Fibroblast of skin of right biceps (primary cell): ENCODE data around the gene VAV2.
A peak's percentile ranks its signal among the peaks of the same experiment; 100 is the strongest.

ENCODE experiments used
- DNase-seq: peaks from one replicate; pipeline ENCODE4 v3.0.0-alpha.2; 2013

Gene VAV2

DNA sequence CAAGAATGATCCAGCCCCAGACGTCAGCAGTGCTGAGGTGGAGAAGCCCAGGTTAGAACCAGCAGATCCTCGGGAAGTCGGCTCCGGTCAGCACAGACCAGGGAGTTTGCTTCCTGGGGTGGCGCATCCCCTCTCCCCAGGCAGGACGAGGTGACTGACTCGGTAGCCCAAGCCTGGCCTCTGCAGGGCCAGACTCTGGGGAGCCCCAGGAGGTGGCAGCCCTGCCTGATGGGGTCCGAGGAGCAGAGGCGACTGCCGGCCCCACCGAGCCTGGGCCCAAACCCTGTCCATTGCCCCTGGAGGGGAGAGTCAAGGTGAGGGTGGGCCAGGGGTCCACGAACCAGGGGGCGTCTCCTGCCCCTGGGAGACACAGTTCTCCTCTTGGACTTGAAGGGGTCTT is 201.1 kb downstream of the VAV2 start:
- no peak for DNase-seq

DNA sequence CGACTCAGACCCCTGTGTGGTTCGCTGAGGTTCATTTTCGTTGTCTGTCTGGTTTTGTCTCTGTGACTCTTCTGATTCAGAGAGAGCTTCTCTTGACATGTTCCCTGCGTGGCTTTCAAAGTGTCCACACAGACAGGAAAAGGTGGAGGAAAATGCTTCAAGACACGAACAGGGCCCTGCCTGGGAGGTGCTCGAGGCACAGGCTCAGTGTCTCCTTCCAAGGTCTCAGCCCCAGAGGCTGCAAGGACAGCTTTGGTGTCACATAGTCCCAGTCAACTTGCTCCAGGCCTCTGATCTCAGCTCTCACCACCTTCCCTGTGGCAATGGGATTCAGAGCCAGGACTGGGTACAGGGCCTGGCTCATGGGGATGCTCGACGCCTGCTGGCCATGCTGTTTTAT is 202.3 kb downstream of the VAV2 start:
- no peak for DNase-seq

DNA sequence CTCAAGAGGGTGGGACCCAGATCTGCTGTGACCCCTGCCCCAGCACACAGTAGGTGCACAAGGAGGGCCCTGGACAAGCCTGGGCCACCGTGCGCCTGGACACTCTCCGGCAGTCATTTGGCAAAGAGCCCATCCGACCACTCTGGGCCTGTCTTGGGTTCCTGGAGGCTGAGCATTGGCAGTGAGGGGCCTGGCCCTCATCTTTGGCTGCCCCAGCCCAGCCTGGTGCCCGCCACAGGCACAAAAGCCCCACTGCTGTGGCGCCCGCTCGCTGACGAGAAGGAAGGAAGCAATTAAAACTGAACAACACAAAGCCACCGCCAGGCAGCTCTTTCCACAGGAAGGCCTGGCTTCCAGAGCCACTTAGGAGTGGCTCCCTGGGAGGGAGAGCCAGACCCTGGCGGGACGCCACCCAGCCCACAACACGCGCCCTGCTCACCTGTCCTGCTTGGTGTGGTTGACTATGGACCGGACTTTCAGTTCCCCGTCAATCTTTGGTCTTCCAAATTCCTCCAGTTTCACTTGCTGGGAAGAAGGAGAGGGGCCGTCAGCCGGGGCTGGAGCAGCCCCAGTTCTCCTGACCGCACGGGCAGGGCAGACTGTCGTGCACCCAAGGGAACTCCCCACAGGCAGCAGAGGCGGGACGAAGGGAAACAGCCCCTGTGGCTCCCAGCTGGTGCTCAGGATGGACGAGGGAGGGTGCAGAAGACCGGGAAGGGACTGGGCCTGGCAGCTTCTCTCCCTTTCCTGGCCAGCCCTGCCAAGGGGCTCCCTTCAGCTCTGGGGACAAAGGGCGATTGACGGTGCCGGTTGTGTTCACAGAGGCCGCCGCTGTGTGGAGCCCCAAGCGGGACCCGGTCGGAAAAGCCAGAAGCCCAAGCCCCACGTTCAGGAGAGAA is 203.1 kb downstream of the VAV2 start:
- no peak for DNase-seq

DNA sequence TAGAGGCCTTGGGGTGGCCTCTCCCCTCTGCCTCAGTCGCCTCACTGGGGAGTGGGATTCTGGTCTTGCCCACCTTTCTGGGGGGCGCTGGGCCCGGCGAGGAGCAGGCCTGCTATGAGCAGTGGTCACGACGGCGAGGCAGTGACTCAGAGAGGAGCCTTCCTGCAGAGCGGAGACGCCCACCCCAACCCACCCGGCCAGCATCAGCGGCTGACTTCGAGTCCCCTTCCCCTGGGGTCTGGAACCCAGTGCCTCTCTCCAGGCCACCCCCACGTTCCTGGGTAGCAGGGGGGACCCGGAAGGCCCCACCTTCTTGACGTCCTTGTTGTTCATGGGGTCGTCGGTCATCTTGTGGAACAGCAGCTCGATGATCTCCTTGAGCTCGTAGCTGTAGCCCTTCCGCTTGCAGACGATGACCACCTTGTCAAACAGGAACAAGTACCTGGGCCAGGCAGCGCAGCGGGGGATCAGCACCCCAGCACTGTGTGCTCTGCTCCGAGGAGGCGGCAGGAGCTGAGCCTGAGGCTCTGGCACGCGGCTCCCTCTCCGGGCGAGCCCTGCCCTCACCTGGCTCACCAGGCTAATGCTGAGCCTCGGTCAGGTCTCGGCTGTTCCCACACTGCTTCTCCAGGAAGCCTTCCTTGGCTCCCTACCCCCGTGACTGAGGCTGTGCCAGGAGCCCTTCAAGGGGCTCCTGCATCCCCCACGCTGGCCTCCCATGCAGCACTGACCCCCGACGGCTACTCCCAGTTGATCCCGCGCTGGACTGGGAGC is 203.9 kb downstream of the VAV2 start:
- no peak for DNase-seq

DNA sequence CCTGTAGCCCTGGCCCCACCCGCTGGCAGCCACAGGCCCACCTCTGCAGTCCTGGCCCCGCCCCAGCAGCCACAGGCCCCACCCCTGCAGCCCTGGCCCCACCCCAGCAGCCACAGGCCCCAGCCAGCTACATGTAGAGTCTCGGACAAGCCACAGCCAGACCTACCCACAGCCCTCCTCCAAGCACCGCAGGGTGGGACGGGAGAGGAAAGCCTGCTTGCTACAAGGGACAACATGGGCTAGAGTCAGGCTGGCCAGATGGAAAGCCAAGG is 204.4 kb downstream of the VAV2 start:
- peak; percentile 10 for DNase-seq

DNA sequence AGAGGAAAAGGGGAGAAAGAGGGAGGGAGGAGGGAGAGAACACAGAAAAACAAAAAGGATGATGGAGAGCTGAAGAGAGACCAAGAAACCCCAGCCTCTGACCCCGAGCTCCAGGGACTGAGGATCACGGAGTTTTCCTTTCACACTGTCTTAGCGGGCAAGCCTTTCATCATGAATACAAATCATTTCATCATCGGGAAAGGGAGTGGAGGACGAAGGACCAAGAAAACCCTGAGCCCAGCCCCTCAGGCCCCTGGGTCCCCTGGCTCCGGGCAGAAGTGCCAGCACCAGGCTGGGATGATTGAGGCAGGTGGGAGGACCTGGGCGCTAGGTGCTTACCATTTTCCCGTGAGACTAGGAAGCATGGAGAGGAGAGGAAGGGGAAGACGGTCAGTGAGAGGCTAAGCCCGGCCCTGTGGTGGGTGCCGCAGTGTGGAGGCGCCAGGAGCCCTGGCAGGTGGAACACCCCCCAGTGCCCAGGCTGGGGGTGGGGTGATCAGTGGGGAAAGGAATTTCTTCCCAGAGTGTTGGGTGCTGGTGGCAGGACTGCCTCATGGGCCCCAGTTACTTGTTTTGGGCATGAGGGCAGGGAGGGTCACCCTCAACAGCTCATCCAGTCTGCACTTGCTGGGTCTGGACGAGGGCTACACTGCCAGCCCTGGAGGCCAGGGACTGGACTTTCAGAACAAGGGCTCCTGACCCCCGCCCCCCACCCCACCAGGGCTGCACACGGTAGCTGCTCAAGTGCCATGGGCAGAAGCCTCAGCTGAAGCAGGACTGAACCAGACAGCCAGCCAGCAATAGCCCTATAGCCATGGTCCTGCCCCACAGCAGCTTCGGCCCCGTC is 205.0 kb downstream of the VAV2 start:
- no peak for DNase-seq

DNA sequence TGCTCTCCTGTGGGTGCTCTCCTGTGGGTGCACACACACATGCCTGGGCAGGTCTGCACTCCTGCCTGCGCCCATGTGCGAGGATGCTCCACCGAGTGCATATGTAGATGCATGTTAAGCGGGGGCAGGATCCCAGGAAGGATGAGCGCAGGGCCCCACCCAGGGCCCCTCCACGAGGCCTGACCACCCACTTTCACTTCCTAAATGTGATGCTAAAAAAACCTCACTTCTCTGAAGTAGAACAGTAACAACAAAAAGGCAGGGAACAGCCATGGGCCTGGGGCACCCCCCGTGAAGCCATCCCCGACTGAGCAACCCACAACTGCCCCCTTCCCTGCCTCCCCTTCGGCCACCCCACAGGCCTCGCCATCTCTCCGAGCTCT is 205.8 kb downstream of the VAV2 start:
- DNase-seq: no peak

DNA sequence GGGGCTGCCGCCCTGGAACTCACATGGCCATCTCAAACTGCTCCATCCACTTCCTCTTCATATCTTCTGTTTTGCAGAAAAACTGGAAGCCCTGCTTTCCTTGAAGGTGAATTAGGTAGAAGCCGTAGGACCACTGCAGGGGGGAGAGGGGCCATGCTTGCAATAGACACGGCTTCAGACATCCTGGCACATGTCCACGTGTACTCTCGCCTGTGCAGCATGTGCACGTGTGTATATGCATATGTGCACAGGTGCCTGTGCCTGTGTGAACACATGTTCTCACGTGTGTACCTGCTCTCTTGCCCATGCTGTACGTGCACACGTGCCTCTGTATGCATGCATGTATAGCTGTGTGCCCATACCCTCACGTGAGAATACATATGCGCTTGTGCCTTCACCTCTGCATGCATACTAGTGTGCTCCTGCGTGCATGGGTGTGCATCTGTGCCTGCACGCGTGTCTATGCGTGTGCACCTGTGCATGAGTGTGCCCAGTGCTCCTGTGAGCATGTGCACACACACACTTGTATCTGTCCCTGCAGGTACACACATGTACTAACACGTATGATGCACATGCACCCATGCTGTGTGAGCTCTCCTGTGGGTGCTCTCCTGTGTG is 206.3 kb downstream of the VAV2 start:
- DNase-seq: no peak

DNA sequence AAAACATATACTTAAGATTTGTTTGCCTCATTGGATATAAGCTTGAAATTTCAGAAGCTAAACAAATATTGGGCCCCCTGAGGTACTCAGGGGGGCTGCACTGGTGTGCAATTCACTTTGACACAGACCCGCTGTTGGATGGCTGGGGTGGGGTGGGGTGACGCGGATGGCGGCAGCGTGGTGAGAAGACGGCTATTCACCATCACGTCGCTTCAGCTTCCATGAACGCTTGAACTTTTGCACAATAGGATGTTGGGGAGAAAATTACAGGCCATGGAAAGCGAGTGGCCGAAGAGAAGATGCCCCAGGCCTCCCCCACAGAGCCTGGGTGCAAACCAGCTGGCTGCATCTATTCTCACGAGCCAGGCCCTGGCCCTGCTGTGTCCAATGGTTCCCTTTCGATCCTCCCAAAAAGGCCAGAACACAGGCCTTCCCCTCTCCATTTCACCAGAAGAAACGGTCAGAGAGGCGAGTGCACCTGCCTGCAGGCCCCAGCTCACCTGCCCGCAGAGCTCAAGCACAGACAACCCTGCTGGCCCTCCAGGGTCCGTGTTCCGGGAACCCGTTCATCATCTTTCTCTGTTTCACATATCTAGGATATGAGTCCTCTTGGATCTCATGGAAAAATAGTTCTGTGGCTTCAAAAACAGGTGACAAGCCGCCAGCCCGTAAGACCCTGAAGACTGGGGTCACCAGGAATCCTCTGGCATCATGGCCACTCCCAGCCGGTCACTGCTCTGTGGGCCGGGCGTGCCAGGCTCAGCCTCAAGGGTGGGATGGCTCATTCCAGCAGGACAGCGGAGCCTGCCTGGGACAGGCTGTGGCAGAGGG is 207.2 kb downstream of the VAV2 start:
- no peak for DNase-seq

DNA sequence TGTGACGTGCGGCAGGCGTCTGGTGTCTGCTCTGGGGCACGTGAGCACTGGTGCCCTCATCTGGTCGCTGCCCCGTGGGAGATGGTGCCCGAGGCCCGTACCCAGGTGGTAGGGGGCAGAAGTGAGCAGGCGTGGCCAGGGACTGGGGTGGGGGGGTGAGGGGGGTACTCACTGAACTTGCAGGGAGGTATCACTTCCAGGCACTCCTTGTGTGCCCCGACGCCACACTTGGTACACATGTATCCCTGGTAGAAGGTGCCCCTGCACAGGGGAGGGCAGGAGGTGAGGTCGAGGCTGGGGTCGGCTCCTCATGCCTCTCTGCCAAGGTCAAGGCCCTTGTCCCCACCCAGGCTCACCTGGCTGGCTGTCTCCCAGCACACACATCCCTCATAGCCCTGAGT is 208.8 kb downstream of the VAV2 start:
- DNase-seq: no peak

DNA sequence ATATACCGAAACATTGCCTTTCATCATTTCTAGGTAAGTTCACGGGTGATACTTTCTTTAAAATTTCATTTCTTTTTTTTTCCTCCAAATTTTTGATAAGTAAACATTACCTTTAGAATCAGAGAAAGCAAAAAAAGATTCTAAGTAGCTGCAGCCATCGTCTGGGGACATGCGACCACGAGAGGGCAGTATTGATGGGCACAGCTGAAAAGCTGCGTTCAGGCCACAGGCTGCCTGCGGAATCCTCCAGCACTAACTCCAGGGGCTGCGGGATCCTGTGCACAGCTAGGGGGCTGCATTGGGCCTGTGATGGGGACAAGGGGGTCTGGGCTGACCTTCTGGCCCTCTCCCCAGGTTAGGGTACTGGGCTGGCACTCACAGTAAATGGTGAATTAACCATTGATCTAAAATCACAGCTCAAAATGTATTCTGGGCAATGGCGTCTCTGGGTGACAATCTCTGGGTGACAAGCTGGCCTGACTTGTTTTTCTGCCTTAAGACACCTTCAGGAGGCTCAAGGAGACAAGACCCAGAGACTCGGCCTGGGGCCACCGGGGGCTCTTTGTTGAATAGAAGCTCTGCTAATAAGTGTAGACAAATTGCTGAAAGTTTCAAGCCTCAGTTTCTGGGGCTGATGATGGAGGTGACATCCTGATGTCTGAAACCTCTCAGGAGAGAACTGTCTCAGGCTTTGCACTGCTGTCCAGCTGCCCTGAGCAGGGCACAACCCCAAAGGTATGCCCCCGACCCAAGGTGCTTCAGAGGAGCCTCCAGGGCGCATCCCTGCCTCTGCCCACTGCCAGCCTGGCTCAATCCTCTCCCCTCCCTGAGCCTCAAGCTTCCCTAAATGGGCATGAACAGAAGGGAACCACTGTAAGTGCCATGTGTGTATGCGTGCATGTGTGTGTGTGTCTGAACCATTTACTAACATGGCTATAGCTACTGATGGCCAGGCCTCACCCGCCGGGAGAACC is 209.7 kb downstream of the VAV2 start:
- peak; percentile 55 for DNase-seq

DNA sequence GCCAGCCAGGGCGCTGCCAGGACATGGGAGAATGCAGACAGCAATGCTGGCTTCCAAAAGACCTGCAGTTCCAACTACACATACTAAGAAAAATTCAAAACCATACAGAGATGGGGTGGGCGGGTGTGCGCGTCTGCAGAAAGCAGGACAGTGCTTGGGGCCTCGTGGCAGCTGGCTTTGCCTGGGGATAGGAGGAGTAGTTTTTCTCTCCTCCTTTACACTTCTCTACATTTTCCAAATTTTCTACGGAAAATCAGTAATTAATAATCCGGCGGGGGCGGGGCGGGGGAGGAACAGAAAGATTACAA is 210.3 kb downstream of the VAV2 start:
- DNase-seq: no peak

DNA sequence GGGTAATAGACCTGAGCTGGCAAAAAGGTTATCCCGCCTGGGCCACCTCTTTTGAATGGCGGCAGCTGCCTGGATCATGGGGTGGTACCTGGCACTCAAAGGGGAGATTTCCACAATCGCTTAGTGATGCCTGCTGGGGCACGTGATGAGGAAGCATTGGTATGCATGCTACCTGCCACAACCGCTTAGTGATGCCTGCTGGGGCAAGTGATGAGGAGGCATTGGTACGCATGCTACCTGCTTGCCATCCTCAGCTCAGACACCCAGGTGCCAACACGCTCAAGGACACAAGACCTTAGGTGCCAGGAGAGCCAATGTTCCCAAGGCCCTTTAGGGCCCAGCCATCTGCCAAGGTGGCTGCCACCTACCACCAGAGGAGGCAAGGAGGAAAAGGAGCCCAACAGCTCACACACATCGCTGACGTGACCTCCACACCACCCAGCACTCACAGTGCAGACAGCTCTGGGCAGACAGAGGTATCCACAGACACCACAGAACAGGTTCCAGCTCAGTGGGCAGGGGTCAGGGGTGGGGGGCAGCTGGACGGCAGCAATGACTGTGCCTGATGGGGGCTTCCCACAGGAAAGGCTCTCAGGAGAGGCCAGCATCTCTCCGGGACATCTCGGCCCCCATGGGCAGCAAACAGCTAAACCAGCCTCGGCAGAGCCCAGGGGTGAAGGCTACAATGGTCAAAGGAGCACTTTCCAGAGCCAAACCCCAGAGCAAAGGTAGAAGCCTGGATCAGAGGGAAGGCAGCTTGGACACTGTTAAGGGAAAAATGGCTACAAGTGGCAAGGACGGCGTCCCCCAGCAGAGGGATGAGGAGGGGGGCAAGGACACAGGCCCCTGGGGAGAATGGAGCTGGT is 210.9 kb downstream of the VAV2 start:
- DNase-seq: no peak

DNA sequence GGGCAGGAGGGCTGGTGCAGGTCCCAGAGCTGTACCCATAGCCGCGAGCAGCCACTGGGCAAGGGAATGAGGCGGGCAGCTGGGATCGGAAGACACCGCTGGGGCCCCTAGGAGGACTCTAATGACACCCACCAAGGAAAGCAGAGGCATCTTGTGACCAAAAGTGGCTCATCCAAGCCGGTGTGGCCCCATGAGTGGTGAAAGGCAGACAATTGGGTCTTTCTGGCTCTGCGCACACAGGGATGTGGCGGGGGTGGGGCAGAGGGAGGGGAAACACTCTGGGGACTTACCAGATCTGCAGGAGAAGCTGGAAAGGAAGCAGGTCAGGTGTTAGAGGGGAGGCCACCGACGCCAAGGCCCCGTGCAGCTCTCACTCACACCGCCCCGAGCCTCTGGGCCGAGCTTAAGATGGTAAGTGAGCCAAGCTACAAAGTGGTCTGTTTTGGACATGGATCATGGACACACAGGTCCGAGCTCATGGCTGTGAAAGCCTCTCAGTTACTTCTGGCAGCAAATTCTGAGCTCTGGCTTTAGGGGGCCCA is 211.6 kb downstream of the VAV2 start:
- DNase-seq: no peak

DNA sequence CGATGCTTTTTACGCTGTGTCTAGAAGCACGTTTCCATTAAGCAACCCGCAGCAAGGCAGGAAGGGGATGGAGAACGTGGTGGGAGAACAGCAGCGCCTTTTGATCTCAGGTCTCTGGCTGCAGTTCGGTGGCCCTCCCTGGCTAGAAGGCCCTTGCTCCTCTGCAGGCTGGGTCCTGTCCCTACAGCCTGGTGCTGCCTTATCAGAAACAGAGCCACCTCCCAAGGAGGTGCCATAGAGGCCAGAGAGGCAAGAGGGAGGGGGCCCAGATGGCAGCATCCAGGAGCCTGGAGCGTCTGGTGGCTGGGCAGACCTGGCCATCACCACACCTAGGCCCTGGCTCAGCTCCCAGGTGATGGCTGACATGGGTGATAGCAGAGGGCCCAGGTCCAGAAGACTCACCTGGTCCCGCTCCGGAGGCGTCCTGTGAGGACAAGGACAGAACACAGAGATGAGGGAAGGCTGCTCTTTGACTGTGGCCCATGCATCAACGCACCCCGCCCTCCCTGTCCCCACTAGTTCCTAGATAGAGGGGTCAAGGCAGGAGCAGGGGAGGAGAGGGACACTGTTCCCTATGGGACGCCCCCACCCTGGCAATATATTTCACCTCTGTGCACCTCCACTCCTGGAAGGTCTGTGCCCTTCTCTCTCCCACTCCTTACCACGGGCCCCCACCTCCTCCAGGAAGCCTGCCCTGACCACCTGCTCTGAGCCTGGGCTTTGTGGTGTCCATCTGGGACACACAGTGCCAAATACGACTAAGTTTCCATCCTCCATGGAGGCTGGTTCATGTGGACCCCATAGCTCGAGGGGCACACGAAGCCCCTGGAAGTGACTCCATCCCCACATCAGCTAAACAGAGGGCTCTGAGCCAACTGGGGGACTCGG is 212.4 kb downstream of the VAV2 start:
- no peak for DNase-seq

DNA sequence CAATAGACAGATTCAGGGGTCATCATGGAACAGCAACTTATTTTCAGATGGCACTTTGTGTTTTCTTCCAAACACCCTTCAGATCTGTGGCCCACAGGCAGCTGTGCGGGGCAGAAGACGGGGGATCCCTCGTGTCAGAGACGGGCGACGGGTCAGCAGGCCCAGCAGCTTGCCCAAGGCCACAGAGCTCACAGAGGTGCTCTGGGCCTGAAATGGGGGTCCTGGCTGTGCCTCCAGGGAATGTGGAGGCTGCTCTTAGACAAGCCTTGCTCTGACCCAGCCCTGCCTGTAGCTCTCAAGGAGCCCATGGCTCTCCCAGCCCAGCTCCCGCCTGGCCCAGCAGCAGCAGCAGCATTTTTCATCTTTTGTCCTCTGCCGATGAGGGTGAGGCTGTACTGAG is 213.0 kb downstream of the VAV2 start:
- no peak for DNase-seq

DNA sequence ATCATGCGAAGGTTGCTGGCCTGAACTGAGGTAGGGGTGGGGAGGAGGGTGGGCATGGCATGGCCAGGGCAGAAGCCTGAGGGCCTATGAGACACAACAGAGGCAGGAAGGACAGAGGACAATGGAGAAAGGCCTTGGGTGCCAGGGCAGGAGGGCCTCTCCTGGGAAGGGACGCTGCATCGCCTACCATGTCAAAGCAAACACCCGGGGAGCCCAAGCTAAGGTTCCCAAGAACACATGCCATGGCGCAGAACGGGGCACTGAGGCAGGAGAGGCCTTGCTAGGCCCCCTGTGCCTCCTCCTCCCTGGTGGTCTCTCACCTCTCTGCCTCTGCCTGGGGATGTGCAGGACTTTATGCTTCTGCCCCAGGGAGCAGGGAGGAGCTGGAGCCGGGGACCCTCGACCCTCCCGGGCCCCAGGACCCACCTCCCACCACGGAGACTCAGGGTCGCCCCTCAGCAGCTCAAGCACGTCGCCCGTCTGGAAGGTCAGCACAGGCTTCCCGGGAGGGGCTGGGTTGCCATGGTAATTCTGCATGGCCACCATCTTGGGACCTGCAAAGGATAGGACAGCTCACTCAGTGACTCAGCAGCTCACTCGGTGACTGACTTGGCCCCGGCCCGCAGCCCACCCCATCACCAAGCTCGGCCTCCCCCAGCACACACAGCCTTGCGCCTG is 213.6 kb downstream of the VAV2 start:
- DNase-seq: no peak

DNA sequence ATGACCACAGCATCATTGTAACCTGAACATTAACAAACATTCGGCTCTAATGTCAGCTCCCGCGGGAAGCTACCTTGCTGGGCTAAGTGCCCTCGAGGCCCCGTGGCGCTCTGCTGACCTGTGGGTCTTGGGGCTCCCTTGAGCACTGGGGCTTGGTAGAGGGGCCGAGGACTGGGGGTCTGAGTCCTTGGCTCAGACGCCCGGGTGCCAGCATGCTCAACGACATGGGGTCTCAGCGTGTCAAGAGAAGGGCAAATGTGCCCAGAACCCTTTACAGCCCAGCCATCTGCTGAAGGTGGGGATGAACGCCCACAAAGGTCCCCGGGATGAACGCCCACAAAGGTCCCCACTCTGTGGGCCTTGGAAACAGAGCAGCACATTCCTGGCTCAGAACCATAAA is 214.3 kb downstream of the VAV2 start:
- no peak for DNase-seq
